GM15510 (cell line): ENCODE results near the gene NEK4.

ENCODE experiments used
- POLR2A ChIP-seq: IDR thresholded peaks from 3 replicates; pipeline ENCODE4 v1.6.1; 2011; ENCODE audit warnings: borderline replicate concordance; ENCODE audit not compliant: insufficient read length; ENCODE audit errors: extremely low read depth

Gene NEK4

GRCh38 chr3:52739730-52740129 lies 31.0 kb downstream of the NEK4 start:
- TF ChIP-seq POLR2A: no peak

GRCh38 chr3:52733256-52733891 lies 37.4 kb downstream of the NEK4 start:
- no peak for TF ChIP-seq POLR2A

- TF ChIP-seq POLR2A: no peak
Observed at GRCh38 chr3:52731590-52731989, 39.1 kb downstream of the NEK4 start.

- no peak for TF ChIP-seq POLR2A
Observed at GRCh38 chr3:52730681-52731080, 40.1 kb downstream of the NEK4 start.

GRCh38 chr3:52724511-52724910 lies 46.2 kb downstream of the NEK4 start:
- no peak for TF ChIP-seq POLR2A

GRCh38 chr3:52723935-52724334 lies 46.8 kb downstream of the NEK4 start:
- no peak for TF ChIP-seq POLR2A

- no peak for TF ChIP-seq POLR2A
Observed at GRCh38 chr3:52722491-52722890, 48.2 kb downstream of the NEK4 start.

- TF ChIP-seq POLR2A: no peak
Observed at GRCh38 chr3:52721730-52722008, 49.1 kb downstream of the NEK4 start.

GRCh38 chr3:52721002-52721729 lies 49.6 kb downstream of the NEK4 start:
- TF ChIP-seq POLR2A: no peak

- no peak for TF ChIP-seq POLR2A
Observed at GRCh38 chr3:52719618-52720017, 51.1 kb downstream of the NEK4 start.

GRCh38 chr3:52715714-52716305 lies 54.9 kb downstream of the NEK4 start:
- no peak for TF ChIP-seq POLR2A

GRCh38 chr3:52714335-52715302 lies 56.1 kb downstream of the NEK4 start:
- TF ChIP-seq POLR2A: no peak

GRCh38 chr3:52712291-52713212 lies 58.2 kb downstream of the NEK4 start:
- no peak for TF ChIP-seq POLR2A

GRCh38 chr3:52710512-52710911 lies 60.2 kb downstream of the NEK4 start:
- no peak for TF ChIP-seq POLR2A
